CD14-positive monocyte (primary cell): ENCODE measurements around the gene BRSK2. TPM values are rescaled to one million over a fixed set of nuclear protein-coding genes. Genes with fewer than 3 reads are reported as not detected.

Experiments
- DNase-seq, 3 donors: peaks; one replicate each; pipeline ENCODE4 v3.0.0-alpha.2; 2011 to 2022
- H2AFZ ChIP-seq: 2 replicates; pipeline ENCODE4 v1.6.0; 2012; ENCODE audit warnings: mild to moderate bottlenecking, low read depth, low read length, inconsistent platforms; ENCODE audit not compliant: insufficient read depth, poor library complexity, severe bottlenecking
- H3K27ac ChIP-seq, 2 donors: 1 replicate in 1 of 2; 2 replicates in 1 of 2; pipeline ENCODE4 v1.5.1; 2012 to 2013; ENCODE audit warnings: low read length in 2 of 2, control low read depth in 1 of 2, inconsistent platforms in 1 of 2, low read depth in 1 of 2, mild to moderate bottlenecking in 1 of 2
- H3K27me3 ChIP-seq, 2 donors: one replicate each; pipeline versions ENCODE4 v1.6.0 to v1.6.1; 2011 to 2013; ENCODE audit warnings: low read length in 2 of 2; ENCODE audit not compliant: control insufficient read depth in 2 of 2, insufficient read depth in 2 of 2
- H3K36me3 ChIP-seq, 2 donors: replicated peaks in 1 of 2; 1 replicate in 1 of 2; 2 replicates in 1 of 2; pipeline versions ENCODE4 v1.5.1 to v1.6.1; 2012 to 2013; ENCODE audit warnings: low read length in 2 of 2, control low read depth in 1 of 2, inconsistent platforms in 1 of 2, mild to moderate bottlenecking in 1 of 2; ENCODE audit not compliant: insufficient read depth in 2 of 2, control insufficient read depth in 1 of 2
- H3K4me1 ChIP-seq, 2 donors: 1 replicate in 1 of 2; 2 replicates in 1 of 2; pipeline versions ENCODE4 v1.5.1 to v1.6.1; 2012 to 2013; ENCODE audit warnings: low read length in 2 of 2, control low read depth in 1 of 2, inconsistent platforms in 1 of 2, mild to moderate bottlenecking in 1 of 2, moderate library complexity in 1 of 2; ENCODE audit not compliant: insufficient read depth in 2 of 2, control insufficient read depth in 1 of 2
- H3K4me2 ChIP-seq: replicated peaks from 2 replicates; pipeline ENCODE3; 2012; ENCODE audit warnings: low read length, moderate library complexity, mild to moderate bottlenecking; ENCODE audit not compliant: poor library complexity, severe bottlenecking; ENCODE audit errors: extremely low read depth
- H3K4me3 ChIP-seq, 3 experiments: fragments of 200-600 bp in 1 of 3; sonication (generic) in 1 of 3; replicated peaks in 1 of 3; 1 replicate in 2 of 3; 2 replicates in 1 of 3; pipeline ENCODE4 v1.5.1; 2011 to 2013; ENCODE audit warnings: low read length in 3 of 3, mild to moderate bottlenecking in 3 of 3, control low read depth in 2 of 3, low read depth in 2 of 3, inconsistent platforms in 1 of 3, moderate library complexity in 1 of 3
- H3K79me2 ChIP-seq: 2 replicates; pipeline ENCODE4 v1.6.0; 2012; ENCODE audit warnings: mild to moderate bottlenecking, control low read depth, inconsistent platforms, low read length, moderate library complexity; ENCODE audit not compliant: insufficient read depth
- H3K9ac ChIP-seq: 2 replicates; pipeline ENCODE4 v1.6.0; 2017; ENCODE audit warnings: low read length, mild to moderate bottlenecking; ENCODE audit not compliant: insufficient read depth, poor library complexity, severe bottlenecking
- H3K9me3 ChIP-seq, 2 donors: replicated peaks in 1 of 2; 1 replicate in 1 of 2; 2 replicates in 1 of 2; pipeline versions ENCODE4 v1.5.1 to v1.6.1; 2012 to 2013; ENCODE audit warnings: low read length in 2 of 2, control low read depth in 1 of 2; ENCODE audit not compliant: control insufficient read depth in 1 of 2, insufficient read depth in 1 of 2
- H4K20me1 ChIP-seq: 2 replicates; pipeline ENCODE4 v1.6.0; 2012; ENCODE audit warnings: mild to moderate bottlenecking, low read length, control low read depth, moderate library complexity; ENCODE audit not compliant: insufficient read depth
- H3K27ac Mint-ChIP-seq, 7 donors: one replicate each; pipeline ENCODE4 v1.8.0; 2020; ENCODE audit warnings: mild to moderate bottlenecking in 7 of 7, mixed read lengths in 7 of 7, moderate library complexity in 6 of 7, inconsistent platforms in 2 of 7
- H3K27me3 Mint-ChIP-seq, 3 donors: one replicate each; pipeline ENCODE4 v1.8.0; 2021 to 2022; ENCODE audit warnings: low read depth in 3 of 3, mild to moderate bottlenecking in 3 of 3, mixed read lengths in 3 of 3, moderate library complexity in 3 of 3, inconsistent platforms in 1 of 3
- H3K36me3 Mint-ChIP-seq, 2 donors: one replicate each; pipeline ENCODE4 v1.8.0; 2020; ENCODE audit warnings: mixed read lengths in 2 of 2, inconsistent platforms in 1 of 2, mild to moderate bottlenecking in 1 of 2
- H3K4me1 Mint-ChIP-seq: one replicate; pipeline ENCODE4 v1.8.0; 2020; ENCODE audit warnings: mild to moderate bottlenecking, mixed read lengths
- H3K4me3 Mint-ChIP-seq, 2 donors: one replicate each; pipeline ENCODE4 v1.8.0; 2020; ENCODE audit warnings: mild to moderate bottlenecking in 2 of 2, mixed read lengths in 2 of 2, moderate library complexity in 1 of 2
- H3K9me3 Mint-ChIP-seq, 7 donors: one replicate each; pipeline ENCODE4 v1.8.0; 2020 to 2022; ENCODE audit warnings: mixed read lengths in 7 of 7, mild to moderate bottlenecking in 6 of 7, moderate library complexity in 6 of 7, inconsistent platforms in 2 of 7
- CTCF ChIP-seq: fragments of 200-600 bp; IDR thresholded peaks from one replicate; pipeline ENCODE4 v1.8.0; 2022; ENCODE audit warnings: antibody characterized with exemption, mild to moderate bottlenecking
- WGBS: methylation state at CpG from one replicate; pipeline ENCODE4 v1.1.5; 2013; ENCODE audit warnings: missing lambda C conversion rate; ENCODE audit not compliant: insufficient coverage; 5-methylcytosine and 5-hydroxymethylcytosine counted together
- intact Hi-C, 2 donors: fragments of 100-400 bp; cut with micrococcal nuclease; formaldehyde crosslinking; loops; one replicate each; pipeline versions ENCODE4 v1.15.0 to v1.15.1; 2023
- polyA plus RNA-seq, 3 donors: library from polyadenylated mRNA; depleted of rRNA in 1 of 3; unstranded in 2 of 3; stranded (reverse) in 1 of 3; fragments of 300-500 nt in 2 of 3; fragments of >200 nt in 1 of 3; fragmentation: Illumina TruSeq in 2 of 3; gene quantifications; 1 replicate in 2 of 3; 2 replicates in 1 of 3; pipeline ENCODE4 v1.2.3, GENCODE V29; 2012 to 2021

The BRSK2 gene
- polyA plus RNA-seq, 3 donors, result 0.13 TPM; not detected in 2

- Mint-ChIP-seq H3K4me1 (peaks cover 16% of the 10 kb centered on the region), H3K9me3 (no peaks in the 10 kb centered on the region), H3K36me3 (peaks cover 5 to 12% of the 10 kb centered on the region in 2 donors), H3K27ac (no peak overlapping the region), H3K27me3 (peaks cover 0 to 4% (median 2%) of the 10 kb centered on the region in 3 donors), H3K4me3 (no peak overlapping the region)
- H3K4me2 ChIP-seq, result no peak overlapping the region
- no peaks in the 10 kb centered on the region for H3K9me3 ChIP-seq
- H3K79me2 ChIP-seq, result peaks cover 69% of the 10 kb centered on the region
- no peak overlapping the region for H2AFZ ChIP-seq
- TF ChIP-seq CTCF, result no peak
- no peaks in the 10 kb centered on the region for H3K36me3 ChIP-seq
- H3K9ac ChIP-seq, result no peak overlapping the region
- H4K20me1 ChIP-seq, result peaks cover 95% of the 10 kb centered on the region
- intact Hi-C loops, result no loop called here
- DNase-seq, result no peak
- no peak overlapping the region for H3K27ac ChIP-seq
- 90% methylated on average over 6 of the region's 15 CpGs for WGBS
- H3K4me1 ChIP-seq, result no peaks in the 10 kb centered on the region
- no peak overlapping the region for H3K4me3 ChIP-seq
- no peaks in the 10 kb centered on the region for H3K27me3 ChIP-seq
Observed at GRCh38 chr11:1508491-1508891, 118.8 kb downstream of the BRSK2 start.

GRCh38 chr11:1508986-1509385 lies 119.3 kb downstream of the BRSK2 start:
- Histone ChIP-seq H3K27me3 (no peaks in the 10 kb centered on the region), H3K9me3 (no peaks in the 10 kb centered on the region), H3K27ac (no peak overlapping the region), H3K9ac (no peak overlapping the region), H3K36me3 (no peaks in the 10 kb centered on the region), H3K4me1 (no peaks in the 10 kb centered on the region), H3K4me3 (no peak overlapping the region), H4K20me1 (peaks cover 95% of the 10 kb centered on the region), H3K79me2 (peaks cover 69% of the 10 kb centered on the region), H2AFZ (no peak overlapping the region), H3K4me2 (no peak overlapping the region)
- 92% methylated on average over 9 of the region's 10 CpGs for WGBS
- Mint-ChIP-seq H3K27ac (no peak overlapping the region), H3K4me1 (peaks cover 16% of the 10 kb centered on the region), H3K4me3 (no peak overlapping the region), H3K27me3 (peaks cover 0 to 4% (median 2%) of the 10 kb centered on the region in 3 donors), H3K9me3 (no peaks in the 10 kb centered on the region), H3K36me3 (peaks cover 6 to 13% of the 10 kb centered on the region in 2 donors)
- intact Hi-C loops, result no loop called here
- no peak for DNase-seq
- no peak for TF ChIP-seq CTCF
